Mesenchymal stem cell (in vitro differentiated cells and primary cell): ENCODE measurements around the gene NAV2.

Source experiments
- DNase-seq: peaks from one replicate; pipeline ENCODE4 v3.0.0-alpha.2; 2013
- H2AFZ ChIP-seq: one replicate; pipeline ENCODE4 v1.6.1; 2013; ENCODE audit warnings: low read depth, mild to moderate bottlenecking, control low read depth, inconsistent platforms, low read length, moderate library complexity
- H2AK5ac ChIP-seq: 2 replicates; pipeline ENCODE4 v1.6.1; 2013; ENCODE audit warnings: low read length, moderate library complexity, mild to moderate bottlenecking, inconsistent platforms; ENCODE audit not compliant: severe bottlenecking
- H2BK120ac ChIP-seq: one replicate; pipeline ENCODE4 v1.6.1; 2013; ENCODE audit warnings: low read depth, mild to moderate bottlenecking, inconsistent platforms, low read length, moderate library complexity
- H2BK12ac ChIP-seq, 2 experiments: one replicate each; pipeline ENCODE4 v1.6.1; 2013; ENCODE audit warnings: inconsistent platforms in 2 of 2, low read length in 2 of 2, mild to moderate bottlenecking in 2 of 2, moderate library complexity in 2 of 2, control low read depth in 1 of 2
- H2BK15ac ChIP-seq: one replicate; pipeline ENCODE4 v1.6.1; 2013; ENCODE audit warnings: mild to moderate bottlenecking, low read depth, inconsistent platforms; ENCODE audit not compliant: poor library complexity, severe bottlenecking
- H2BK5ac ChIP-seq: 2 replicates; pipeline ENCODE4 v1.6.1; 2013; ENCODE audit warnings: low read depth, mild to moderate bottlenecking, low read length, control low read depth, inconsistent platforms; ENCODE audit not compliant: poor library complexity, severe bottlenecking
- H3K14ac ChIP-seq, 2 experiments: one replicate each; pipeline ENCODE4 v1.6.1; 2013; ENCODE audit warnings: inconsistent platforms in 2 of 2, low read length in 2 of 2, control low read depth in 1 of 2, mild to moderate bottlenecking in 1 of 2, moderate library complexity in 1 of 2
- H3K18ac ChIP-seq, 2 experiments: one replicate each; pipeline ENCODE4 v1.6.1; 2013; ENCODE audit warnings: inconsistent platforms in 2 of 2, low read length in 2 of 2, control low read depth in 1 of 2, low read depth in 1 of 2, mild to moderate bottlenecking in 1 of 2
- H3K23ac ChIP-seq, 2 experiments: one replicate each; pipeline ENCODE4 v1.6.1; 2013; ENCODE audit warnings: inconsistent platforms in 2 of 2, low read length in 2 of 2, mild to moderate bottlenecking in 2 of 2, moderate library complexity in 2 of 2, control low read depth in 1 of 2
- H3K27ac ChIP-seq: 2 replicates; pipeline ENCODE4 v1.5.1; 2013; ENCODE audit warnings: mild to moderate bottlenecking, moderate library complexity, low read length, control low read depth, inconsistent platforms; ENCODE audit not compliant: poor library complexity, severe bottlenecking
- H3K27me3 ChIP-seq, 2 experiments: 2 replicates each; pipeline versions ENCODE4 v1.6.1 to v1.7.0; 2013; ENCODE audit warnings: low read length in 2 of 2, mild to moderate bottlenecking in 2 of 2, moderate library complexity in 2 of 2, control low read depth in 1 of 2, inconsistent platforms in 1 of 2; ENCODE audit not compliant: control insufficient read depth in 1 of 2, insufficient read depth in 1 of 2
- H3K36me3 ChIP-seq, 2 experiments: 2 replicates each; pipeline versions ENCODE4 v1.6.1 to v1.7.0; 2013; ENCODE audit warnings: low read length in 2 of 2, control low read depth in 1 of 2, inconsistent platforms in 1 of 2, low read depth in 1 of 2, mild to moderate bottlenecking in 1 of 2; ENCODE audit not compliant: insufficient read depth in 2 of 2, control insufficient read depth in 1 of 2
- H3K4ac ChIP-seq, 2 experiments: one replicate each; pipeline ENCODE4 v1.6.1; 2013; ENCODE audit warnings: inconsistent platforms in 2 of 2, low read length in 2 of 2, mild to moderate bottlenecking in 2 of 2, moderate library complexity in 2 of 2, control low read depth in 1 of 2, low read depth in 1 of 2
- H3K4me1 ChIP-seq: 2 replicates; pipeline ENCODE4 v1.6.1; 2013; ENCODE audit warnings: low read depth, low read length, control low read depth; ENCODE audit not compliant: control insufficient read depth, insufficient read depth
- H3K4me2 ChIP-seq: 2 replicates; pipeline ENCODE4 v1.6.1; 2013; ENCODE audit warnings: low read length, mild to moderate bottlenecking, inconsistent platforms; ENCODE audit not compliant: poor library complexity, severe bottlenecking
- H3K4me3 ChIP-seq, 2 experiments: 2 replicates each; pipeline versions ENCODE4 v1.5.1 to v1.7.0; 2013; ENCODE audit warnings: low read length in 2 of 2, mild to moderate bottlenecking in 2 of 2, control low read depth in 1 of 2, low read depth in 1 of 2; ENCODE audit not compliant: insufficient read depth in 1 of 2
- H3K79me1 ChIP-seq: replicated peaks from 2 replicates; pipeline ENCODE4 v1.6.1; 2013; ENCODE audit warnings: mild to moderate bottlenecking, control low read depth, low read length, inconsistent platforms; ENCODE audit not compliant: poor library complexity, severe bottlenecking
- H3K9ac ChIP-seq: 2 replicates; pipeline ENCODE4 v1.7.0; 2013; ENCODE audit warnings: mild to moderate bottlenecking, low read length, moderate library complexity
- H3K9me3 ChIP-seq: 2 replicates; pipeline ENCODE4 v1.7.0; 2013; ENCODE audit warnings: mild to moderate bottlenecking, low read length; ENCODE audit not compliant: control insufficient read depth
- H4K8ac ChIP-seq: one replicate; pipeline ENCODE4 v1.6.1; 2013; ENCODE audit warnings: inconsistent platforms, mild to moderate bottlenecking, low read length, moderate library complexity
- H4K91ac ChIP-seq: one replicate; pipeline ENCODE4 v1.6.1; 2013; ENCODE audit warnings: mild to moderate bottlenecking, low read length, inconsistent platforms
- WGBS: methylation state at CpG from one replicate; pipeline ENCODE4 v1.1.7; 2013; ENCODE audit warnings: mixed read lengths; 5-methylcytosine and 5-hydroxymethylcytosine counted together

NAV2 gene

DNA sequence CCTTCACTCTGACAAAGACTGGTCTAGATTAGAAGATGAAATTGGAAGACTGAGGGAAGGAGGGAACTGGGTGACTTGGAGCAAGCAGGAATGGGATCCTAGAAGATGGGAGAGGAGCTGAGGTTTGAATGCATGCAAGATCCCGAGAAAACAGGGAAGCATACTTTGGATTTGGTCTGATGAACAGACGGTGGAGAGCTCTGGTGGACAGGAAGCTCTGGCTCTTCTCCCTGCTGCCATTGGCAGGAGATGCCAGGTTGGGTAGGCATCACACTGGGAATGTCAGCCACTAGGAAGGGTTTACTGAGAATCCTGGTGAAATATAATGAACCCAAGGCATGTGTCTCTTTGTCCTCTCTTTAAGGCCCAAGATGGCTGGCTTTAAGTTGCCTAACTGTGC lies 16.5 kb downstream of the NAV2 start:
- Histone ChIP-seq H3K9me3 (no peaks in the 10 kb centered on the region), H3K14ac (no peak overlapping the region), H3K4ac (no peak overlapping the region), H3K79me1 (peaks cover 37% of the 10 kb centered on the region), H3K23ac (no peak overlapping the region), H4K91ac (no peak overlapping the region), H3K36me3 (peaks cover 4 to 50% of the 10 kb centered on the region in 2 experiments), H3K4me3 (no peak overlapping the region), H2BK15ac (no peak overlapping the region), H2BK5ac (no peak overlapping the region), H3K27ac (no peak overlapping the region), H2AFZ (no peak overlapping the region), H3K18ac (no peak overlapping the region), H3K27me3 (no peaks in the 10 kb centered on the region), H2BK120ac (no peak overlapping the region), H3K9ac (no peak overlapping the region), H2BK12ac (no peak overlapping the region), H3K4me2 (no peak overlapping the region), H4K8ac (no peak overlapping the region), H3K4me1 (peaks cover 13% of the 10 kb centered on the region), H2AK5ac (no peak overlapping the region)
- 96% methylated on average over 2 of the region's 2 CpGs for WGBS
- no peak for DNase-seq

DNA sequence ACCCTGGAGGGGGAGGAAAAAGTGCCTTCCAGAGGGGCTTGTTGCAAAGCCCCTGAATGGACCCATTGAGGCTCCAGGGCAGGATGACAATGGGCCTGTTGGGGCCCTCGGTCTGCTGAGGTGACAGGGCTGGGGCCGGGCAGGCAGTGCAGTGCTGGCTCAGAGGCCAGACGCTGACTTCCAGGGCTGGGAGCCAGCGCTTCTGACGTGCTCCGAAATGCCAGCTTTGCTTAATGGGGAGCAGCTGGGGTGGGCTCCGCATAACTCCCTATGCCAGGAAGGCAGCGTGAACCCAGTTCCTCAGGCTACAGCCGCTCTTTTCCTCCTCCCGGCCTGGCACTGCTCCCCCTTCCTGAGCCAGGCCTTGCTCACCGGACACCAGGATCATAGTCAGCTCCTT lies 17.7 kb downstream of the NAV2 start:
- H3K4ac ChIP-seq, result no peak overlapping the region
- H4K8ac ChIP-seq, result no peak overlapping the region
- no peak overlapping the region for H2AK5ac ChIP-seq
- H2AFZ ChIP-seq, result no peak overlapping the region
- no peak overlapping the region for H3K27ac ChIP-seq
- no peak overlapping the region for H4K91ac ChIP-seq
- H2BK5ac ChIP-seq, result no peak overlapping the region
- no peak overlapping the region for H3K9ac ChIP-seq
- H3K36me3 ChIP-seq, result peaks cover 4 to 42% of the 10 kb centered on the region in 2 experiments
- peaks cover 31% of the 10 kb centered on the region for H3K79me1 ChIP-seq
- no peak for DNase-seq
- no peak overlapping the region for H3K18ac ChIP-seq
- H2BK12ac ChIP-seq, result no peak overlapping the region
- H3K4me2 ChIP-seq, result no peak overlapping the region
- H3K14ac ChIP-seq, result no peak overlapping the region
- H3K27me3 ChIP-seq, result no peaks in the 10 kb centered on the region
- WGBS, result 92% methylated on average over 11 of the region's 11 CpGs
- H2BK15ac ChIP-seq, result no peak overlapping the region
- H3K4me1 ChIP-seq, result peaks cover 13% of the 10 kb centered on the region
- H3K4me3 ChIP-seq, result no peak overlapping the region
- H2BK120ac ChIP-seq, result no peak overlapping the region
- no peak overlapping the region for H3K23ac ChIP-seq
- H3K9me3 ChIP-seq, result no peaks in the 10 kb centered on the region

DNA sequence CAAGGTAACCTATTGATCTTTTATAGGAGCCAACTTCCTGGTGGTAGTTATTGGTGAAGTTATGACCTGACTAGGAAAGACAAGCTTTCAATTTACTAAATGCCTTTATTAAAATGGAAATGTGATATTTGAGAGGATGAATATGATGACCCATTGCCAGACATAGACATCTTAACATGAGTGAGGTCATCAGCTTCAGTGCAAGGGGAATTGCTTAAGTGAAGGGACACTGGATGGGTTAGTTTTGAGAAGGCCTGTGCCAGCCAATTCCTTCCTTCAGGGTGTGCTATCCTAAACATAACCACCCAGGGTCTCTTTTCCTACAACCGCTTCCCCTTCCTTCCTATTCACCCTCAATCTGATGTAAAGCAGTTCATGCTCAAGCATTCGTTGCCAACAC lies 21.5 kb downstream of the NAV2 start:
- Histone ChIP-seq H3K14ac (no peak overlapping the region), H3K4me3 (no peak overlapping the region), H2BK15ac (no peak overlapping the region), H2BK120ac (no peak overlapping the region), H3K4ac (no peak overlapping the region), H4K91ac (no peak overlapping the region), H3K23ac (no peak overlapping the region), H3K36me3 (peaks cover 4 to 38% of the 10 kb centered on the region in 2 experiments), H3K27me3 (no peaks in the 10 kb centered on the region), H3K27ac (no peak overlapping the region), H3K9me3 (no peaks in the 10 kb centered on the region), H3K4me2 (no peak overlapping the region), H3K18ac (no peak overlapping the region), H3K4me1 (peaks cover 1% of the 10 kb centered on the region), H3K9ac (no peak overlapping the region), H4K8ac (no peak overlapping the region), H2AFZ (no peak overlapping the region), H2BK5ac (no peak overlapping the region), H2BK12ac (no peak overlapping the region), H3K79me1 (peaks cover 36% of the 10 kb centered on the region), H2AK5ac (no peak overlapping the region)
- WGBS, result 100% methylated on average over 1 of the region's 2 CpGs
- no peak for DNase-seq

DNA sequence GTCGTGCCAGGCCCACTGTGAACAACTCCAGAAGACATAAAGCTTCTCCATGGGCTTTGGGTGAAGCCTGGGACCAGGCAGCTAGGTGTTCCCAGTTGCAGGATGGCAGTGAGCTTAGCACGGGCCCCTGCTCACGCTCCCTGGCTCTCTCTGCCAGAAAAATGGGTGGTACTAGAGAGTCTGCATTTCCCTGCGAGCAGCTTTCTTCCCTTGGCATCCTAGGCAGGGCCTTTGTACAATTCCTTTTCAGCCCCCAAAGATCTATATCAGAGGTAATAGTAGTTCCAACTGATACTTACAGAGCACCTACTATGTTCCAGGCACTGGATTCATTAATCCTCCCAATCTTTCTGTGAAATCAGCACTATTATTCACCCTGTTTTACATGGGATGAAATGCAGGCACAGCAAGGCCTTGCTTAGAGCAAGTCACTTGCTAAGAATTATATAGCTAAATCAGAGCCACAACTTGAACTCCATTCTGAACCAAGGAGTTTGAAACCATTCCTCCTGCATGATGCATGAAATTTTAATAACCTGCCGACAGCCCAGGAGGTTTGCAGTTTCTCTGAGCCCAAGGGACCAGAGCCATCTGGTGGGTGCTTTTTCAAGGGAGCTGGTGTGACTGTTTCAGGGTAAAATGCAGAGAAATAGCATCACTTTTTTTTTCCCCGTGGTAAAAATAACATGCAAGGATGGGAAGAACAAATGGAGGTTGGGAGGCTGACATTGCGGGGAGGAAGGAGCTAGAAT lies 22.7 kb downstream of the NAV2 start:
- Histone ChIP-seq H3K23ac (no peak overlapping the region), H3K4me2 (no peak overlapping the region), H3K9ac (peak overlapping the region; percentile 20), H3K18ac (no peak overlapping the region), H4K91ac (no peak overlapping the region), H3K9me3 (no peaks in the 10 kb centered on the region), H3K4me1 (peaks cover under 1% of the 10 kb centered on the region), H2BK15ac (no peak overlapping the region), H2BK12ac (no peak overlapping the region), H2AK5ac (no peak overlapping the region), H3K4me3 (no peak overlapping the region), H3K79me1 (peaks cover 32% of the 10 kb centered on the region), H3K4ac (no peak overlapping the region), H2BK120ac (no peak overlapping the region), H3K27ac (no peak overlapping the region), H2AFZ (no peak overlapping the region), H3K14ac (no peak overlapping the region), H3K36me3 (peaks cover 1 to 32% of the 10 kb centered on the region in 2 experiments), H4K8ac (no peak overlapping the region), H3K27me3 (no peaks in the 10 kb centered on the region), H2BK5ac (no peak overlapping the region)
- whole genome bisulfite sequencing, result 85% methylated on average over 7 of the region's 7 CpGs
- no peak for DNase-seq
